ENCODE data around the gene TRIM68.

Gene TRIM68

DNA sequence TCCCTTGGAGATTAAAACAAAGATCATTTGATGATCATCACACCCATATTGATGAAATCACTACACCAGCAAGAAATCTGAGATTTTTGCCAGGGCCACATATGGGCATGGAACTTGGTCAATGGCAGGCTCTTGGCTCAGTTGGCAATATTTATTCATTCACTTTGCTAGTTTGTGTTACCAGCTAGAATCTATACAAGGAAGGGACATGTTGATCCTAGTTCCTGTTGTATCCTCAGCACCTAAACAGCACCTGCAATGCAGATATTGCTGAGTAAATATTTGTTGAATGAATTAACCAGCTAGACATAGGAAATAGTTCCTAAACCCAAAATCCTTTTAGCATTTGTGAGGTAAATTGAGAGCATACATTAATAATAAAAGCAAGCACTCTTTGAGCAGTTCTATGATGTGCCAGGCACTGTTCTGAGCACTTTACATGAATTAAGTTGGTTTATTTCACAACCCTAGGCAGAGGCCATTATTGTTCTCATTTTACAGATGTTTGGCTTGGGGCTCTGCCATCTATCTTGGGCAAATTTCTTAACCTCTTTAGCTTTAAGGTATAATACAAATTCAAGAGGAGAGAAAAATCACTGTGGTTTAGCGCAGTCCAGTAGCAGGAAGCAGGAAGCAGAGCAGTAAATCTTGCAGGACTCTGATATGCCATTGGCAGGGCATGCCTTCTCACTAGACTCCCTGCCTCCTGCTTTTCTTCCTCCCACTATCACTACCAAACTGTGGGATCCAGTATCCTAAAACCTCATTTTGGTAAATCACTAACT is 1.6 kb downstream of the TRIM68 start:
- peak overlapping the region; percentile 73 for H3K4me3 ChIP-seq (ENCODE audit: low read length)
- DNase-seq (ENCODE audit: low read depth), result peak; percentile 3
- TF ChIP-seq, protein P1, sequence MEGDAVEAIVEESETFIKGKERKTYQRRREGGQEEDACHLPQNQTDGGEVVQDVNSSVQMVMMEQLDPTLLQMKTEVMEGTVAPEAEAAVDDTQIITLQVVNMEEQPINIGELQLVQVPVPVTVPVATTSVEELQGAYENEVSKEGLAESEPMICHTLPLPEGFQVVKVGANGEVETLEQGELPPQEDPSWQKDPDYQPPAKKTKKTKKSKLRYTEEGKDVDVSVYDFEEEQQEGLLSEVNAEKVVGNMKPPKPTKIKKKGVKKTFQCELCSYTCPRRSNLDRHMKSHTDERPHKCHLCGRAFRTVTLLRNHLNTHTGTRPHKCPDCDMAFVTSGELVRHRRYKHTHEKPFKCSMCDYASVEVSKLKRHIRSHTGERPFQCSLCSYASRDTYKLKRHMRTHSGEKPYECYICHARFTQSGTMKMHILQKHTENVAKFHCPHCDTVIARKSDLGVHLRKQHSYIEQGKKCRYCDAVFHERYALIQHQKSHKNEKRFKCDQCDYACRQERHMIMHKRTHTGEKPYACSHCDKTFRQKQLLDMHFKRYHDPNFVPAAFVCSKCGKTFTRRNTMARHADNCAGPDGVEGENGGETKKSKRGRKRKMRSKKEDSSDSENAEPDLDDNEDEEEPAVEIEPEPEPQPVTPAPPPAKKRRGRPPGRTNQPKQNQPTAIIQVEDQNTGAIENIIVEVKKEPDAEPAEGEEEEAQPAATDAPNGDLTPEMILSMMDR (IDR thresholded peaks at IDR 0.05; ENCODE audit: insufficient read depth, low read depth, low read length, missing control alignments), result no peak

GRCh38 chr11:4605057-4605456 is 3.0 kb downstream of the TRIM68 start:
- no peak overlapping the region for H3K4me3 ChIP-seq (ENCODE audit: low read length)
- TF ChIP-seq, protein P1 (IDR thresholded peaks at IDR 0.05; ENCODE audit: insufficient read depth, low read depth, low read length, missing control alignments), result no peak
- no peak for DNase-seq (ENCODE audit: low read depth)

- TF ChIP-seq, protein P1 (IDR thresholded peaks at IDR 0.05; ENCODE audit: insufficient read depth, low read depth, low read length, missing control alignments), result no peak
- no peak for DNase-seq (ENCODE audit: low read depth)
- H3K4me3 ChIP-seq (ENCODE audit: low read length), result no peak within 1 kb of the TSS
Observed at GRCh38 chr11:4593739-4594138, 14.3 kb downstream of the TRIM68 start, which contains the start of gene OR52I1. OR52I1 (plus strand) TSS chr11:4594039; CDS start chr11:4594039, 0 bp downstream.

DNA sequence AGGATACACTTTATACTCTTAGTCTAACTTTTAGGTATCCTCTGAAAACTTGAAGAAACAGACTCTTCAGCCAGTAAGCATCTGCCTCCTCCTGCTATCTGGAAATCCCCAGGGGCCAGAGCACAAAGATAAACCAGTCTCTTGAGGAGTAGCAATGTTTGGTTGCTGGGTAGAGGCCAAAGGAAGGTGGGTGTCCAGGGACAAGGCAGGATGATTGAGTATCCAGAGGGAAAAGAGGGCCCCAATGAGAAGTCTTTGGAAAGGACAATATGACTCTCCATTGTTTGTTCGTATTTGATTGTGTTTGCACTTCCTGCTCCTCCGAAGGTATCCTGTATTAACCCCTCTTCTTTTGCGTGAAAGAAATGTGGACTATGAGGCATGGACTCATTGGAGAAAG is 19.0 kb downstream of the TRIM68 start:
- H3K4me3 ChIP-seq (ENCODE audit: low read length), result no peak overlapping the region
- TF ChIP-seq, protein P1 (IDR thresholded peaks at IDR 0.05; ENCODE audit: insufficient read depth, low read depth, low read length, missing control alignments), result no peak
- no peak for DNase-seq (ENCODE audit: low read depth)

- TF ChIP-seq, protein P1 (IDR thresholded peaks at IDR 0.05; ENCODE audit: insufficient read depth, low read depth, low read length, missing control alignments), result no peak
- no peak for DNase-seq (ENCODE audit: low read depth)
- H3K4me3 ChIP-seq (ENCODE audit: low read length), result no peak within 1 kb of the TSS
Observed at GRCh38 chr11:4581443-4581842, 26.6 kb downstream of the TRIM68 start, which contains the start of gene OR52I2. OR52I2 (plus strand) TSS chr11:4581743.

GRCh38 chr11:4580124-4580523 is 27.9 kb downstream of the TRIM68 start:
- TF ChIP-seq, protein P1 (IDR thresholded peaks at IDR 0.05; ENCODE audit: insufficient read depth, low read depth, low read length, missing control alignments), result no peak
- no peak overlapping the region for H3K4me3 ChIP-seq (ENCODE audit: low read length)
- no peak for DNase-seq (ENCODE audit: low read depth)

DNA sequence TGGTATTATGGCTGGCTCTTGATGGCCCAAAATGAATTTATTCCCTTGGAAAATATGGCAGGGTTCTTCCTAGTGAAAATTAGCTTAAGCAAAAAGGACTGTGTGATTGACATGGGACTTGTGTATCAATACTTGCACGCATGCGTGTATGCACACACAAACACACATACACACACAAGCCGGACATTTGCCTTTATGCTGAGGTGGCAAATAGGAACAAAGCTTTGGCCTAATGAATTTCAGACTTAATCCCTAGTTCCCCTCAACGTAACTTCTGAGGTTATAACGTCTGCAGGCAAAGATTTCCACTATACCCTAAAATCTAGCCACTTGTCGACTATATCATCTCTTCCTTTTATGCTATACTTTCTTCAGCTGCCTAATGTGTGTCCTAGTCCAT is 29.4 kb downstream of the TRIM68 start:
- no peak overlapping the region for H3K4me3 ChIP-seq (ENCODE audit: low read length)
- TF ChIP-seq, protein P1 (IDR thresholded peaks at IDR 0.05; ENCODE audit: insufficient read depth, low read depth, low read length, missing control alignments), result no peak
- no peak for DNase-seq (ENCODE audit: low read depth)

Measured in epithelial cell of esophagus (primary cell).